Measurements from ENCODE around the gene ZNF518B. TPM values are rescaled to one million over a fixed set of nuclear protein-coding genes. Genes with fewer than 3 reads are reported as not detected.
"Not testable (repeated sequence)": the region's sequence is repeated elsewhere in the genome, so short reads cannot be mapped to it uniquely, and the experiment has no call there.

The ZNF518B gene
- total RNA-seq, 1 donor from 2014 or later: 30.5 TPM

- H3K4me3 ChIP-seq (ENCODE audit: low read depth, low read length): no peak overlapping the region
- TF ChIP-seq, protein P1, sequence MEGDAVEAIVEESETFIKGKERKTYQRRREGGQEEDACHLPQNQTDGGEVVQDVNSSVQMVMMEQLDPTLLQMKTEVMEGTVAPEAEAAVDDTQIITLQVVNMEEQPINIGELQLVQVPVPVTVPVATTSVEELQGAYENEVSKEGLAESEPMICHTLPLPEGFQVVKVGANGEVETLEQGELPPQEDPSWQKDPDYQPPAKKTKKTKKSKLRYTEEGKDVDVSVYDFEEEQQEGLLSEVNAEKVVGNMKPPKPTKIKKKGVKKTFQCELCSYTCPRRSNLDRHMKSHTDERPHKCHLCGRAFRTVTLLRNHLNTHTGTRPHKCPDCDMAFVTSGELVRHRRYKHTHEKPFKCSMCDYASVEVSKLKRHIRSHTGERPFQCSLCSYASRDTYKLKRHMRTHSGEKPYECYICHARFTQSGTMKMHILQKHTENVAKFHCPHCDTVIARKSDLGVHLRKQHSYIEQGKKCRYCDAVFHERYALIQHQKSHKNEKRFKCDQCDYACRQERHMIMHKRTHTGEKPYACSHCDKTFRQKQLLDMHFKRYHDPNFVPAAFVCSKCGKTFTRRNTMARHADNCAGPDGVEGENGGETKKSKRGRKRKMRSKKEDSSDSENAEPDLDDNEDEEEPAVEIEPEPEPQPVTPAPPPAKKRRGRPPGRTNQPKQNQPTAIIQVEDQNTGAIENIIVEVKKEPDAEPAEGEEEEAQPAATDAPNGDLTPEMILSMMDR (IDR thresholded peaks at IDR 0.05; ENCODE audit: insufficient read depth, low read length, severe bottlenecking): no peak
- H3K36me3 ChIP-seq (ENCODE audit: control insufficient read depth, insufficient read depth, low read length): peaks cover 5% of the 10 kb centered on the region
- no peak for FAIRE-seq
- DNase-seq (ENCODE audit: low read depth): no peak
- H3K27me3 ChIP-seq (ENCODE audit: control insufficient read depth, insufficient read depth, low read length): no peaks in the 10 kb centered on the region
Measured at GRCh38 chr4:10441512-10441911, 15.7 kb downstream of the ZNF518B start.

GRCh38 chr4:10438924-10439323, 18.3 kb downstream of the ZNF518B start:
- DNase-seq (ENCODE audit: low read depth) (no peak), FAIRE-seq (no peak)
- Histone ChIP-seq H3K27me3 (ENCODE audit: control insufficient read depth, insufficient read depth, low read length) (no peaks in the 10 kb centered on the region), H3K36me3 (ENCODE audit: control insufficient read depth, insufficient read depth, low read length) (no peaks in the 10 kb centered on the region), H3K4me3 (ENCODE audit: low read depth, low read length) (no peak overlapping the region)
- TF ChIP-seq, protein P1 (IDR thresholded peaks at IDR 0.05; ENCODE audit: insufficient read depth, low read length, severe bottlenecking): no peak

DNA sequence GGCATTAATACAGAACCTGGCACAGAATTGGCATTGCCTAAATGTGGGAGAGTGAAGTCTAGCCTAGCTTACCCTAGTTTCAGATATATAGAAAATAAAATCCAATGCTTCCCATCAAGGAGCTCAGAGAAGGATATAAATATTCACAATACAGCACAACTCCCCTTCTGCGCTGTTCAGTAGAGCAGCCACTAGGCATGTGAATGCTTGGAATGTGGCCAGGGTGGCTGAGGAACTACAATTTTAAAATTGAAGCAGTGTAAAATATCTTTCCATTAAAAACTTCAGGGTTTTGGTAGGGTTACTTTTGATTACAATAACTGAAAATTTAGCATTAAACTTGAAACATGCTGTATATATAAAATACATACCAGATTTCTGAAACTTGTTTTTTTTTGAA, 19.5 kb downstream of the ZNF518B start:
- TF ChIP-seq, protein P1 (IDR thresholded peaks at IDR 0.05; ENCODE audit: insufficient read depth, low read length, severe bottlenecking): no peak
- Histone ChIP-seq H3K27me3 (ENCODE audit: control insufficient read depth, insufficient read depth, low read length) (no peaks in the 10 kb centered on the region), H3K36me3 (ENCODE audit: control insufficient read depth, insufficient read depth, low read length) (no peaks in the 10 kb centered on the region), H3K4me3 (ENCODE audit: low read depth, low read length) (no peak overlapping the region)
- no peak for DNase-seq (ENCODE audit: low read depth)
- FAIRE-seq: no peak

GRCh38 chr4:10427680-10428079, 29.5 kb downstream of the ZNF518B start:
- DNase-seq (ENCODE audit: low read depth); H3K4me3 ChIP-seq (ENCODE audit: low read depth, low read length); FAIRE-seq; H3K36me3 ChIP-seq (ENCODE audit: control insufficient read depth, insufficient read depth, low read length); H3K27me3 ChIP-seq (ENCODE audit: control insufficient read depth, insufficient read depth, low read length): not testable (repeated sequence)

DNA sequence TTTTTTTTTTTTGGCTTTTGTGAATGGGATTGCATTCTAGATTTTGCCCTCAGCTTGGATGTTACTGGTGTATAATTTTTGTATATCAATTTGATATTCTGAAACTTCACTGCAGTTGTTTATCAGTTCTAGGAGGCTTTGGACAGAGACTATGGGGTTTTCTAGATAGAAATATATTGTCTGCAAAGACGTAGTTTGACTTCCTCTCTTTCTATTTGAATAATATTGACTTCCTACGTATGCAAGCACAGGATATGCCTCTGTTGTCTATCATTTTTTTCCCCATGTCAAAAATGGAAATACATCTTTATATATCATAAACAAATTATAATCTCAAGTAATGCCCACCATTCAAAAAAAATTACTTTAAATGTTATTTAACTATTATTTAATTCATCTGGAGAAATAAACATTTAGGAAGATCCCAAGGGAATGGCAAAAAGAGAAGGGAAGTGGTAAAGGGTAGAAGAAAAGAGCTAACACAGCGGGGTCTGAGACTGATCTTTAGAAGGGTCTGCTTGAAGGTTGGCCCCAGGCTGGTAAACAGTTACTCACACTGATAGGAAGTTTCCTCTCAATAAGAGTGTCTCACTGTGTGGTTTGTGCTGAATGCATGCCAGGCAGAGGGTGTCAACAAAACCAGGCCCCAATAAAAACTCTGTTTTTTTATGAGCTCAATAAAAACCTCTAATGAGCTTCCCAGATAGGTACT, 35.7 kb downstream of the ZNF518B start:
- no peak overlapping the region for H3K4me3 ChIP-seq (ENCODE audit: low read depth, low read length)
- DNase-seq (ENCODE audit: low read depth) (peak; percentile 12), FAIRE-seq (no peak)

GRCh38 chr4:10417740-10418139, 39.5 kb downstream of the ZNF518B start:
- H3K4me3 ChIP-seq (ENCODE audit: low read depth, low read length): no peak overlapping the region
- DNase-seq (ENCODE audit: low read depth) (no peak), FAIRE-seq (no peak)
- no peaks in the 10 kb centered on the region for H3K36me3 ChIP-seq (ENCODE audit: control insufficient read depth, insufficient read depth, low read length)
- no peaks in the 10 kb centered on the region for H3K27me3 ChIP-seq (ENCODE audit: control insufficient read depth, insufficient read depth, low read length)
- TF ChIP-seq, protein P1 (IDR thresholded peaks at IDR 0.05; ENCODE audit: insufficient read depth, low read length, severe bottlenecking): no peak

More for the DNA sequence above, 35.7 kb downstream of the ZNF518B start:
- TF ChIP-seq, protein P1 (IDR thresholded peaks at IDR 0.05; ENCODE audit: insufficient read depth, low read length, severe bottlenecking): no peak
- H3K27me3 ChIP-seq (ENCODE audit: control insufficient read depth, insufficient read depth, low read length): no peaks in the 10 kb centered on the region
- no peaks in the 10 kb centered on the region for H3K36me3 ChIP-seq (ENCODE audit: control insufficient read depth, insufficient read depth, low read length)

All from bronchial epithelial cell (primary cell).